Adipose tissue (tissue), 3 donors: ENCODE results near the gene UBE2E2. TPM values are rescaled to one million over a fixed set of nuclear protein-coding genes. Genes with fewer than 3 reads are reported as not detected.

ENCODE experiments used
- H3K27ac ChIP-seq: one replicate; pipeline ENCODE4 v1.5.1; 2013; ENCODE audit warnings: low read depth, low read length
- WGBS, 3 donors: extraction: QIAGEN DNeasy Blood & Tissue Kit; methylation state at CpG; one replicate each; pipeline ENCODE4 v1.1.7; 2013; 5-methylcytosine and 5-hydroxymethylcytosine counted together
- polyA plus RNA-seq, 3 donors: library from polyadenylated mRNA; stranded (reverse); fragments of 200-250 nt; gene quantifications; one replicate each; pipeline ENCODE4 v1.2.3, GENCODE V29; 2013
- donor health status: healthy with polysubstance abuse.
- donor health status: Bipolar disorder and iron deficiency.
- donor health status: healthy.

UBE2E2 gene
- polyA plus RNA-seq, 3 donors, result 5.5 to 32.2 (median 24.3) TPM

- no peak overlapping the region for H3K27ac ChIP-seq
- 94 to 95% (median 95%) methylated on average over 2 of the region's 2 CpGs for WGBS, 3 donors
Measured at GRCh38 chr3:23390446-23390845, 187.3 kb downstream of the UBE2E2 start.

GRCh38 chr3:23390989-23391553 lies 187.9 kb downstream of the UBE2E2 start:
- no peak overlapping the region for H3K27ac ChIP-seq

- 91 to 96% (median 95%) methylated on average over 4 of the region's 4 CpGs for WGBS, 3 donors
- H3K27ac ChIP-seq, result no peak overlapping the region
Measured at GRCh38 chr3:23395115-23395514, 192.0 kb downstream of the UBE2E2 start.

- WGBS, 3 donors, result 87 to 93% (median 90%) methylated on average over 3 of the region's 3 CpGs
- no peak overlapping the region for H3K27ac ChIP-seq
Measured at GRCh38 chr3:23396746-23397145, 193.6 kb downstream of the UBE2E2 start.

- H3K27ac ChIP-seq, result no peak overlapping the region
- WGBS, 3 donors, result 82 to 93% (median 84%) methylated on average over 1 of the region's 1 CpG
Measured at GRCh38 chr3:23399221-23399620, 196.1 kb downstream of the UBE2E2 start.

- H3K27ac ChIP-seq, result no peak overlapping the region
- WGBS, 3 donors, result 83 to 97% (median 95%) methylated on average over 2 of the region's 2 CpGs
Measured at GRCh38 chr3:23402728-23403492, 199.8 kb downstream of the UBE2E2 start.

- no peak overlapping the region for H3K27ac ChIP-seq
Measured at GRCh38 chr3:23404246-23404645, 201.1 kb downstream of the UBE2E2 start.

GRCh38 chr3:23405081-23405480 lies 202.0 kb downstream of the UBE2E2 start:
- 95 to 100% (median 96%) methylated on average over 1 of the region's 1 CpG for WGBS, 3 donors
- no peak overlapping the region for H3K27ac ChIP-seq

- no peak overlapping the region for H3K27ac ChIP-seq
- WGBS, 3 donors, result 54 to 70% (median 66%) methylated on average over 1 of the region's 1 CpG
Measured at GRCh38 chr3:23406601-23407000, 203.5 kb downstream of the UBE2E2 start.

GRCh38 chr3:23418026-23418425 lies 214.9 kb downstream of the UBE2E2 start:
- WGBS, 3 donors, result 95 to 97% (median 96%) methylated on average over 13 of the region's 13 CpGs
- H3K27ac ChIP-seq, result no peak overlapping the region

- no peak overlapping the region for H3K27ac ChIP-seq
- 76 to 88% (median 80%) methylated on average over 3 of the region's 3 CpGs for WGBS, 3 donors
Measured at GRCh38 chr3:23421811-23422516, 218.8 kb downstream of the UBE2E2 start.

GRCh38 chr3:23422517-23422851 lies 219.4 kb downstream of the UBE2E2 start:
- no peak overlapping the region for H3K27ac ChIP-seq

GRCh38 chr3:23425410-23425809 lies 222.3 kb downstream of the UBE2E2 start:
- H3K27ac ChIP-seq, result no peak overlapping the region
- WGBS, 3 donors, result 93 to 95% (median 93%) methylated on average over 3 of the region's 3 CpGs

- 84 to 89% (median 88%) methylated on average over 2 of the region's 2 CpGs for WGBS, 3 donors
- no peak overlapping the region for H3K27ac ChIP-seq
Measured at GRCh38 chr3:23430781-23431398, 227.8 kb downstream of the UBE2E2 start.

- H3K27ac ChIP-seq, result no peak overlapping the region
- WGBS, 3 donors, result 69 to 78% (median 70%) methylated on average over 3 of the region's 3 CpGs
Measured at GRCh38 chr3:23431764-23432163, 228.6 kb downstream of the UBE2E2 start.

- WGBS, 3 donors, result 79 to 95% (median 81%) methylated on average over 2 of the region's 2 CpGs
- H3K27ac ChIP-seq, result no peak overlapping the region
Measured at GRCh38 chr3:23435318-23435717, 232.2 kb downstream of the UBE2E2 start.

GRCh38 chr3:23435904-23436303 lies 232.8 kb downstream of the UBE2E2 start:
- 96 to 98% (median 97%) methylated on average over 9 of the region's 9 CpGs for WGBS, 3 donors
- no peak overlapping the region for H3K27ac ChIP-seq

- H3K27ac ChIP-seq, result no peak overlapping the region
- WGBS, 3 donors, result 92 to 95% (median 94%) methylated on average over 7 of the region's 7 CpGs
Measured at GRCh38 chr3:23437484-23438145, 234.5 kb downstream of the UBE2E2 start.

GRCh38 chr3:23438657-23439056 lies 235.5 kb downstream of the UBE2E2 start:
- no peak overlapping the region for H3K27ac ChIP-seq
